PFSK-1 (cell line): ENCODE data around the gene ZNF282.

Experiments
- POLR2AphosphoS5 ChIP-seq: IDR thresholded peaks from 2 replicates; pipeline ENCODE4 v1.6.1; 2012; ENCODE audit warnings: low read depth, mild to moderate bottlenecking, control low read depth, low read length, moderate library complexity
- REST ChIP-seq, 2 experiments: IDR thresholded peaks; 2 replicates each; pipeline versions ENCODE4 v1.6.1 to v1.8.0; 2011 to 2012; ENCODE audit warnings: low read depth in 2 of 2, low read length in 2 of 2, control low read depth in 1 of 2, inconsistent platforms in 1 of 2, mild to moderate bottlenecking in 1 of 2, moderate library complexity in 1 of 2; ENCODE audit not compliant: insufficient read depth in 1 of 2
- SIN3A ChIP-seq: IDR thresholded peaks from 2 replicates; pipeline ENCODE4 v1.6.1; 2012; ENCODE audit warnings: mild to moderate bottlenecking, low read length, moderate library complexity, borderline replicate concordance; ENCODE audit not compliant: insufficient read depth
- TAF1 ChIP-seq: IDR thresholded peaks from 2 replicates; pipeline ENCODE4 v1.6.1; 2012; ENCODE audit warnings: low read length, control low read depth, borderline replicate concordance; ENCODE audit not compliant: insufficient read depth

- no peak for TF ChIP-seq POLR2AphosphoS5
- no peak for TF ChIP-seq REST (IDR thresholded peaks at IDR 0.05; ENCODE audit: insufficient read depth in 1 of 2, low read depth in 2 of 2, low read length in 2 of 2)
- no peak for TF ChIP-seq TAF1
- no peak for TF ChIP-seq SIN3A
Measured at GRCh38 chr7:149252378-149252777, 57.0 kb downstream of the ZNF282 start.
